ENCODE data around the gene SDC3.

SDC3 gene

DNA sequence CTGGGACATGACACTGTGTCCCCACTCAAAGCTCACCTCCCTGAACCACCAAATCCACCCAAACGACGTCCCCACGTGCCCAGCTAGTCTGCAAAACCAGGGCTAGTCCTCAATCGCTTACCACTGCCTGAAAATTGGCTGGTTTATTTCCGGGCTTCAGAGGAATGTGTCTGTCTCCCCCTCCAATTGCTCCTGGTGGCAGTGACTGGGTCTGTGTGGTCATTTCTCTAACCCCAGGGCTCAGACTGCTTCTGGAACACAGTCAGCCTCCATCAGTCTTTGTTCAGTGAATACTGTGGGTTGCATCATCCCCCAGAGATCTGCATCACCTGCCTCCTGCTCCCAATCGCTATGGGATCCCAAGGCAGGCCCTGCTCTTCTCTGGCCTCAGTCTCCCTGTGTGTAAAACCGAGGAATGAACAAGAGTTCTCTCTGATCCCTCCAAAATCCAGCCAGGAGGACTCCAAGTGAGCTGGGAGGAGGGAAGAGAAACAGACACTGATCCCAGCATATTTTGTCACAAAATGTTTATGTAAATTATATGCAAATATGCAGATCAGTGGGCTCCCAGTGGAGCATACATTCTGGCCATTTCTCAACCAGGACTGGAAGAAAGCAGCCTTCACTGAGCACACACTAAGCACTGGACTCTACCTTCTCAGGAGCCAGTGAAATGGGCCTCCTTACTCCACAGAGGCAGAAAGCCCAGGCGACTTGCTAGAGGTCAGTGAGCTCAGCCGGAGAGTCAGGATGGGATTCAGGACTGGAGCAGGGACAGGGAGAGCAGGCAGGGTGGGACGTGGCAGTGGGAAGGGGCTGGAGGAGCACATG is 20.9 kb downstream of the SDC3 start:
- Histone ChIP-seq H3K4me3 (replicated peaks; ENCODE audit: insufficient read depth, low read length) (no peak overlapping the region), H3K27me3 (ENCODE audit: insufficient read depth, poor library complexity, severe bottlenecking) (peaks cover 9% of the 10 kb centered on the region), H3K27ac (replicated peaks) (no peak overlapping the region)
- no peak for DNase-seq (ENCODE audit: low read depth in 1 of 2, low spot score in 1 of 2)
- TF ChIP-seq GABPA (IDR thresholded peaks at IDR 0.05; ENCODE audit: low read depth) (no peak), REST (IDR thresholded peaks at IDR 0.05; ENCODE audit: insufficient replicate concordance, low read depth) (no peak), SPI1 (IDR thresholded peaks at IDR 0.05; ENCODE audit: borderline replicate concordance, low read depth) (no peak), POLR2AphosphoS5 (IDR thresholded peaks at IDR 0.05; ENCODE audit: low read depth) (no peak), CTCF (IDR thresholded peaks at IDR 0.05; ENCODE audit: insufficient read depth, low read length) (no peak)

DNA sequence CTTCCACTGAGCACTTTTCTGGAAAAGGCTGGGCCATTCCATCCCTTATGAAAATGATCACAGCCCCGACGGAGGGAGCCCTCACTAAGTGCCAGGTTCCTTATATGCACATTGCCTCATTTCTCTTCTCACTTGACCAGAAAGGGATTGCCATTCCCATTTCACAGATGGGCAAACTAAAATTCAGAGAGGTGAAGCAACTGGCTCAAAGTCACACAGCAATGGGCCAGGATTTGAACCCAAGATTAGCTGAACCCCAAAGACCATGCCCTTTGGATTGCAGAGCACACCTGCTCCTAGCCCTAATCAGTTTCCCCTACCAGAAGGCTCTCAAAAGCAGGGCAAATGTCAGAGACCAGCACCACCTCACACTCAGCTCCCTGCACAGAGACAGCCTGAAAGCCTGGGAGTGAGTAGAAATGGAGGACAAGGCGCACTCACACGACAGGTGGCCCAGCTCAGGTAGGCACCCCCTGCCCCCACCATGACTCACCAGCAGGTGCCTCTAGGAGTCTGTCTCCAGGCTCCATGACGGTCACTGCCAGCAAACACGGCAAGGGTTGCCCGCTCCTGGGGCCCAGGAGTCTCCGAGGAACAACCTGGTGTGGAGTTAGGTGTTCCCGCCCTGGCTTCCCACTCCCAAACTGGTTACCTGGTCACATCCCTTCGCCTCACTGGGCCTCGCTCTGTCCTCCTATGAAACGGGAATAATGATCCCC is 21.7 kb downstream of the SDC3 start:
- TF ChIP-seq CTCF (IDR thresholded peaks at IDR 0.05; ENCODE audit: insufficient read depth, low read length) (no peak), GABPA (IDR thresholded peaks at IDR 0.05; ENCODE audit: low read depth) (no peak), POLR2AphosphoS5 (IDR thresholded peaks at IDR 0.05; ENCODE audit: low read depth) (no peak)

DNA sequence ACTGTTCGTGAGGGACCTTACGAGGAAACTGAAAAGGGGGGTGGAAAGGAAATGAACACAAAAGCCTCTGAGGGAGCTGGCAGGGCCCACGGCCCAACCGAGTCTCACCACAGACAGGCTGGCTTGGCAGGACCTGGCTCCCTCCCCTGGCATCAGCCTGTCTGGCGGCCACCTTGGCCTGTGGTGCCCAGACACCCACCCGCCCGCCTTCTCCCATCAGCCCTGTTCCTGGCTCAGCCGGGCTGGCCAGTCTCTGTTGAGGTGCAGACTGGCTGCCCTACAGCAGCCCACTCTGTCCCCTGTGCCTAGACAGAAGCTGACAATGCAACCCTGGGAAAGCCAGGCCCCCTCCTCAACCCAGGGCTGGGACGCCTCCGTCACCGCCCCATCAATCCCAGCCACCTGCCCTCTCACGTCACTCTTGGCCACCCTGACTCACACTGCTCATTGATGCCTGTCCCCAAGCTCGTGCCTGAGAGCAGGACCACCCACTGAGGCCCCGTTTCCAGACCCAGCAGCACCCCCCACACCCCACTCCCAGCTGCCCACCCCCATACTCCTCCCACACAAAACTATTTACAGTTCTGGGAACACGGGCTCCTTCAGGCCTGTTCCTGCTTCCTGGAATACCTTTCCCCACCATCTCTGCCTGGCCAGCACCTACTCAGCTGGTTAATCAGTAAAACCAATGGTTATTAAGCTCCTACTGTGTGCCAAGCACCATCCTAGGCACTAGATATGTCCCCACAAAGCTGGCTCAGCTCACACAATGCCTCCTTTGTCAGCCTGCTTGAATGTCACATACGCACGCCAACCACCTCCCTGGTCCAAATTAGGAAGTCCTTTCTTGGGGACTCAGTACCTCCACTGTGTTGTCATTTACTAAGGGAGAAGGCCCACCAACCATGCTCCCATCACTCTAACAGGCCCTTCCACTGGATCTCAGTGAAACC is 22.7 kb downstream of the SDC3 start:
- Histone ChIP-seq H3K4me3 (replicated peaks; ENCODE audit: insufficient read depth, low read length) (no peak overlapping the region), H3K27ac (replicated peaks) (no peak overlapping the region), H3K27me3 (ENCODE audit: insufficient read depth, poor library complexity, severe bottlenecking) (peaks cover 11% of the 10 kb centered on the region)
- DNase-seq (ENCODE audit: low read depth in 1 of 2, low spot score in 1 of 2), result no peak
- TF ChIP-seq SPI1 (IDR thresholded peaks at IDR 0.05; ENCODE audit: borderline replicate concordance, low read depth), result no peak
- TF ChIP-seq GABPA (IDR thresholded peaks at IDR 0.05; ENCODE audit: low read depth), result no peak
- TF ChIP-seq POLR2AphosphoS5 (IDR thresholded peaks at IDR 0.05; ENCODE audit: low read depth), result no peak
- TF ChIP-seq REST (IDR thresholded peaks at IDR 0.05; ENCODE audit: insufficient replicate concordance, low read depth), result no peak
- no peak for TF ChIP-seq CTCF (IDR thresholded peaks at IDR 0.05; ENCODE audit: insufficient read depth, low read length)

More for the DNA sequence above, 21.7 kb downstream of the SDC3 start:
- Histone ChIP-seq H3K4me3 (replicated peaks; ENCODE audit: insufficient read depth, low read length) (no peak overlapping the region), H3K27ac (replicated peaks) (no peak overlapping the region), H3K27me3 (ENCODE audit: insufficient read depth, poor library complexity, severe bottlenecking) (peaks cover 9% of the 10 kb centered on the region)
- DNase-seq (ENCODE audit: low read depth in 1 of 2, low spot score in 1 of 2), result no peak

Data from HL-60 (cell line).